GM18507 (cell line): ENCODE data around the gene RAD23A.
A peak's percentile ranks its signal among the peaks of the same experiment; 100 is the strongest.
"Not testable (repeated sequence)": the region's sequence is repeated elsewhere in the genome, so short reads cannot be mapped to it uniquely, and the experiment has no call there.

Experiments
- DNase-seq: peaks from one replicate; pipeline ENCODE4 v3.0.0; 2011; ENCODE audit warnings: low read depth; ENCODE audit not compliant: insufficient read length; ENCODE audit errors: extremely low spot score
- FAIRE-seq: peaks from 2 replicates; lab custom pipeline; 2011; peaks lifted over from hg19 to GRCh38; lab: Jason Lieb, UNC

Gene RAD23A

GRCh38 chr19:12976109-12976508 lies 30.4 kb downstream of the RAD23A start:
- FAIRE-seq, DNase-seq: not testable (repeated sequence)

GRCh38 chr19:12979974-12980373 lies 34.3 kb downstream of the RAD23A start:
- no peak for DNase-seq
- FAIRE-seq = no peak

- DNase-seq (no peak), FAIRE-seq (no peak)
Measured at GRCh38 chr19:12982648-12983047, 37.0 kb downstream of the RAD23A start.

GRCh38 chr19:12983091-12983490 lies 37.4 kb downstream of the RAD23A start:
- FAIRE-seq (no peak), DNase-seq (no peak)

- DNase-seq (peak; percentile 74), FAIRE-seq (peak; percentile 72)
Measured at GRCh38 chr19:12983542-12984142, 38.0 kb downstream of the RAD23A start.

GRCh38 chr19:12984143-12984627 lies 38.5 kb downstream of the RAD23A start:
- FAIRE-seq = no peak
- no peak for DNase-seq

GRCh38 chr19:12984683-12985048 lies 39.0 kb downstream of the RAD23A start:
- DNase-seq (no peak), FAIRE-seq (no peak)

- DNase-seq (no peak), FAIRE-seq (peak; percentile 35)
Measured at GRCh38 chr19:12985049-12985776, 39.6 kb downstream of the RAD23A start.

- no peak for DNase-seq
- FAIRE-seq = no peak
Measured at GRCh38 chr19:12986726-12987125, 41.1 kb downstream of the RAD23A start.

- DNase-seq (no peak), FAIRE-seq (no peak)
Measured at GRCh38 chr19:12987190-12987589, 41.5 kb downstream of the RAD23A start.

GRCh38 chr19:12987781-12988180 lies 42.1 kb downstream of the RAD23A start:
- no peak for FAIRE-seq

GRCh38 chr19:12990431-12990830 lies 44.8 kb downstream of the RAD23A start:
- DNase-seq (no peak), FAIRE-seq (no peak)

More at GRCh38 chr19:12987781-12988180, 42.1 kb downstream of the RAD23A start:
- DNase-seq = no peak

- DNase-seq (no peak), FAIRE-seq (no peak)
Measured at GRCh38 chr19:12990853-12991252, 45.2 kb downstream of the RAD23A start.

GRCh38 chr19:12991296-12991695 lies 45.6 kb downstream of the RAD23A start:
- FAIRE-seq = no peak
- DNase-seq = no peak

GRCh38 chr19:12992729-12993128 lies 47.1 kb downstream of the RAD23A start:
- no peak for FAIRE-seq
- DNase-seq = no peak

- FAIRE-seq = no peak
Measured at GRCh38 chr19:12993562-12993961, 47.9 kb downstream of the RAD23A start.

GRCh38 chr19:12994701-12995595 lies 49.3 kb downstream of the RAD23A start, which contains the start of gene NFIX:
Gene NFIX (plus strand): TSS chr19:12995475. CDS start chr19:12995838, 363 bp downstream.
- peak; percentile 33 for DNase-seq
- FAIRE-seq = no peak

More at GRCh38 chr19:12993562-12993961, 47.9 kb downstream of the RAD23A start:
- DNase-seq = no peak

- DNase-seq = no peak
Measured at GRCh38 chr19:12995596-12996405, 50.1 kb downstream of the RAD23A start.

GRCh38 chr19:12996406-12997094 lies 50.9 kb downstream of the RAD23A start:
- DNase-seq = no peak
- no peak for FAIRE-seq

More at GRCh38 chr19:12995596-12996405, 50.1 kb downstream of the RAD23A start:
- no peak for FAIRE-seq
